ENCODE results near the gene DENND6B.

GRCh38 chr22:50280708-50281383, 46.0 kb downstream of the DENND6B start:
- TF ChIP-seq CTCF (conservative IDR thresholded peaks at IDR 0.05) (no peak), ZFX (IDR thresholded peaks at IDR 0.05) (no peak)

Data from C4-2B (cell line).